Skeletal muscle tissue (tissue), 4 donors: ENCODE results near the gene CASTOR2. TPM values are rescaled to one million over a fixed set of nuclear protein-coding genes. Genes with fewer than 3 reads are reported as not detected.
"Not testable (repeated sequence)": the region's sequence is repeated elsewhere in the genome, so short reads cannot be mapped to it uniquely, and the experiment has no call there.

Source experiments
- H3K27ac ChIP-seq: one replicate; pipeline ENCODE4 v1.7.0; 2013; ENCODE audit warnings: mild to moderate bottlenecking, low read depth, low read length, inconsistent platforms
- H3K27me3 ChIP-seq, 3 donors: one replicate each; pipeline ENCODE4 v1.7.0; 2013; ENCODE audit warnings: low read length in 3 of 3; ENCODE audit not compliant: control insufficient read depth in 3 of 3, insufficient read depth in 3 of 3
- H3K36me3 ChIP-seq, 3 donors: one replicate each; pipeline ENCODE4 v1.7.0; 2013; ENCODE audit warnings: low read length in 3 of 3; ENCODE audit not compliant: control insufficient read depth in 3 of 3, insufficient read depth in 3 of 3
- H3K4me1 ChIP-seq, 3 donors: one replicate each; pipeline ENCODE4 v1.7.0; 2013; ENCODE audit warnings: low read length in 3 of 3, mild to moderate bottlenecking in 3 of 3; ENCODE audit not compliant: control insufficient read depth in 3 of 3, insufficient read depth in 3 of 3
- H3K4me3 ChIP-seq, 3 donors: one replicate each; pipeline ENCODE4 v1.7.0; 2013; ENCODE audit warnings: low read length in 3 of 3
- H3K9ac ChIP-seq, 3 donors: one replicate each; pipeline ENCODE4 v1.7.0; 2013; ENCODE audit warnings: low read length in 3 of 3, mild to moderate bottlenecking in 3 of 3, moderate library complexity in 2 of 3, low read depth in 1 of 3
- H3K9me3 ChIP-seq, 3 donors: one replicate each; pipeline ENCODE4 v1.7.0; 2013; ENCODE audit warnings: low read length in 3 of 3; ENCODE audit not compliant: control insufficient read depth in 3 of 3
- total RNA-seq: library from RNA; depleted of rRNA; stranded (reverse); fragments of >200 nt; gene quantifications from one replicate; pipeline ENCODE4 v1.2.3, GENCODE V29; 2014
- donor health status: Osteomylitis.

CASTOR2 gene
- total RNA-seq, 1 donor from 2014 or later: 15.1 TPM

DNA sequence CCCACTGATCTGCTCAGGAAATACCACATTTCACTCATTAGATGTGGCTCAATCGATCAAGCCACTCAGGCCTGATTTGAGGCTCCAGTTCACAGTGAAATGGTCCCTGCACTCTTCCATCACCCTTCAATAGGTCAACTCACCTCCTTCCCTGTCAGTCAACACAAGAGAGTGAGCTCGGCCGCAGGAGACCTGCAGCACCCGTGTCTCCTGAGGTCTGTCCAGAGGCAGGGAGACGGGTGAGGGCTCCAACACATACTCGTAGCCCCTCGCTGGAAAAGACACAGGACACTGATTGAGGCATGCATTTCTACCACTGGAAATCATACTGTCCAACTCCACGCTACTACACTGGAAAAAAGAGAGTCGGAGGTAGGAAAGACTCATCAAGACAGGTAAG, 102.0 kb downstream of the CASTOR2 start:
- Histone ChIP-seq H3K9ac (no peak overlapping the region), H3K27me3 (no peaks in the 10 kb centered on the region), H3K27ac (no peak overlapping the region), H3K4me3 (no peak overlapping the region), H3K9me3 (no peaks in the 10 kb centered on the region), H3K4me1 (no peaks in the 10 kb centered on the region), H3K36me3 (peaks cover 50 to 72% (median 61%) of the 10 kb centered on the region in 3 donors)

DNA sequence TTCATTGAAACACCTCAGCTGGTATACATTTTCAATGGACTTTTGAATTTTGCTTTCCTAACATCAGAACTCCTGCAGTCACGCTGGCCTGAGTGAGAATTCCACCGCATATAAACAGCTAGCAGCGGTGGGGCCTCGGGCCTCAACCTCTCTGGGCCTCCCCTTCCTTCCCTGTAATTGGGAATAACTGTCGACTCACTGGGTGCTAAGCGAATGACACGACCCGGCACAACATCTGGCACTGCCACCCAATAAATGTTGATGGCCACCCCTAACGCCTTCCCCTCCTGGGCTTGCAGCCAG, 108.4 kb downstream of the CASTOR2 start:
- Histone ChIP-seq H3K27ac (peak overlapping the region; percentile 90), H3K27me3 (no peaks in the 10 kb centered on the region), H3K4me1 (peaks cover 8 to 15% (median 9%) of the 10 kb centered on the region in 3 donors), H3K9me3 (no peaks in the 10 kb centered on the region), H3K36me3 (peaks cover 16 to 23% (median 17%) of the 10 kb centered on the region in 3 donors), H3K9ac (peak overlapping the region; percentile 85 to 95 (median 86)), H3K4me3 (peak overlapping the region; percentile 82 to 98 (median 93))

DNA sequence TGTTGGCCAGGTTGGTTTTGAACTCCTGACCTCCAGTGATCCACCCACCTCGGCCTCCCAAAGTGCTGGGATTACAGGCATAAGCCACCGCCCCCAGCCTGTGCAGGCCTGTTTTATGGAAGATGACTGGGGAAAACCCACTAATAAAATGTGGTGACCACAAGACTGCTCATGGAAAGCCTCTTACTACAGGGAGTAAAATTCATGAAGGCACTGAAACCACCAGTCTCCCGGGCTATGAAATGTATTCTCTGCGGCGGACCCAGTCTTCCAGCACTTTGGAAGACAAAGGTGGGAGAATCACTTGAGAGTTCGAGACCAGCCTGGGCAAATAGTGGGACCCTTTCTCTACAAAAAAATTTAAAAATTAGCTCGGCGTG, 109.7 kb downstream of the CASTOR2 start:
- H3K4me3 ChIP-seq: peak overlapping the region; percentile 82 to 98 (median 93)
- peak overlapping the region; percentile 90 for H3K27ac ChIP-seq
- H3K9ac ChIP-seq: peak overlapping the region; percentile 86 to 95 (median 91)

More for the DNA sequence above, 109.7 kb downstream of the CASTOR2 start:
- not testable (repeated sequence) for H3K27me3 ChIP-seq, H3K9me3 ChIP-seq
- H3K36me3 ChIP-seq: peaks cover 7 to 17% (median 12%) of the 10 kb centered on the region in 3 donors
- H3K4me1 ChIP-seq: peaks cover 8 to 15% (median 9%) of the 10 kb centered on the region in 3 donors

Other genes starting within 250 kb of the CASTOR2 start
- 1.6 TPM for gene NCF1, start 190.7 kb upstream of the CASTOR2 start, total RNA-seq
- gene GTF2IRD2, start 113.1 kb upstream of the CASTOR2 start, total RNA-seq: 36.0 TPM
- 28.7 TPM for gene RCC1L, start 109.1 kb downstream of the CASTOR2 start, total RNA-seq
- 38.1 TPM for gene GTF2IRD2B, start 127.9 kb downstream of the CASTOR2 start, total RNA-seq